HG02678 (cell line): ENCODE measurements around the gene MCM8.

ENCODE experiments used
- ATAC-seq: cut with Tn5 transposase; IDR thresholded peaks from one replicate; pipeline ENCODE4 v1.9.1; 2021; ENCODE audit warnings: mild to moderate bottlenecking, moderate library complexity; ENCODE audit not compliant: unreplicated experiment

The MCM8 gene

GRCh38 chr20:5950271-5951031, at the start of gene MCM8, which contains the start of gene TRMT6:
MCM8 (plus strand) TSS chr20:5950652; CDS start chr20:5952016, 1,364 bp downstream.
TRMT6 (minus strand) TSS chr20:5950533; CDS start chr20:5950405, 128 bp downstream.
- ATAC-seq = peak; percentile 99

DNA sequence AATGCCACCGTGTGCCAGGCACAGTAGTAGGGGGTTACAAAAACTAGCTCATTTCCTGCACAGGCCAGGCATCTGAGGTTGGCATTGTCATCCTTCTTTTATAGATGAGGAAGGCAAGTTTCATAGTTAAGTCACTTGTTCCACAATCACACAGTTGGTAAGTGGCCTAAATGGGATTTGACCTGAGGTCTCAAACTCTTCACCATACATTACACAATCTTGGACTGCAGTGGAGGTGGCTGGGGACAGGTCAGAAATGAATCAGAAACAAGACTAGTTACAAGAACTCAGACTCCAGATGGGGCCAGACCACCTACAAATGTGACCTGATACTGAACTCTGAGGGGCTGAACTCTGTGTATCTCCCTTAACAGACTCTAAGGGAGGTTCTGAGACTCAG, 49.5 kb upstream of the MCM8 start:
- ATAC-seq = no peak

DNA sequence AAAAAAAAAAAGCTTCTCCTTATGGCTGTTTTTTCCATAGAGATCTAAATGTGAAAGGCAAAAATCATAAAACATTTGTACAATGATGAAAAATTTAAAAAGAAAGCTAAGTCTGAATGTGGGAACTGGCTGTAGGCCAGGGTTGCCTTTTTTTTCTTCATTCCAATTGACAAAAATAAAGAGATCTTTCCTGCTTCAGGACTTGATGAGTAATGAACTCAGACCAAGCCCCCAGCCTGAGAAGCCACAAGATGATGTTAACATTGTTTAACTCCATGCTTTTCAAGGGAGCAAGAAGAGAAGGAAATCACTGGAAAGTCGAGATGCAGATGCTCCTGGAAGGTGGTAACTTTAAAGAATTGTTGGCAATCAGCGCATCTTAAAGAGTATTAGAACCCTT, 41.5 kb upstream of the MCM8 start:
- ATAC-seq = no peak

DNA sequence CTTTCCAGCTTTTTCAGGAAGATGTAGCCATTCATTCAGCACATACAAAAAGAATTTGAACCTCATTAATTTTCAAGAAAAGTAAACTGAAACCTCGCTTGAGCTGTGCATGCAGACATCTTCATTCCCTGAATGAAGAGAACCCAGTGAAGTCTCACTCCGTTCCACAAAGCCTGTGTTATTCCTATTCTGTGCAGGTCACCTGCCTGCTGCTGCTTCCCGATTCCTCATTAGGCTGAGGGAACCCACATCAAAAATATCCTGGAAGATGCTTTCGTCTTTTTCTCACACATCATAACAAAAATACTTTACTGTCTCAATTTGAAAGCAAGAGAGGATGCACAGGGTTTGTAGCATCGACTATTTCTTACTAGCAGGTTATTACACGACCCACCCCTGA, 40.3 kb upstream of the MCM8 start:
- no peak for ATAC-seq

DNA sequence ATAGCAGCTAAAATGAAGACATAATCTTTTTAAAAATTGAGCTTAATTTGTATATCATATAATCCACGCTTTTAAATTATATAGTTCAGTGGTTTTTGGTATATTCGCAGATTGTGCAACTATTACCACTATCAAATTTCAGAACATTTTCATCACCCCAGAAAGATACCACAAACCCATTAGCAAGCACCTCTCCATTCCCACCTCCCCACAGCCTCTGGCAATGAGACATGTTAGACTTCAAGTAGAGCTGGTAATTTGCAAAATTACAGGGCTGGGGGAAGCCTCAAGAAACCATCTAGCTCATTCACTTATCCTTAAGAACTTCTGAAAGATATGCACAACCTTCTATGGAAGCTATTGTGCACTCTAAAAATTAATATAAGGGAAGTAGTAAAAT, 37.3 kb upstream of the MCM8 start:
- no peak for ATAC-seq

DNA sequence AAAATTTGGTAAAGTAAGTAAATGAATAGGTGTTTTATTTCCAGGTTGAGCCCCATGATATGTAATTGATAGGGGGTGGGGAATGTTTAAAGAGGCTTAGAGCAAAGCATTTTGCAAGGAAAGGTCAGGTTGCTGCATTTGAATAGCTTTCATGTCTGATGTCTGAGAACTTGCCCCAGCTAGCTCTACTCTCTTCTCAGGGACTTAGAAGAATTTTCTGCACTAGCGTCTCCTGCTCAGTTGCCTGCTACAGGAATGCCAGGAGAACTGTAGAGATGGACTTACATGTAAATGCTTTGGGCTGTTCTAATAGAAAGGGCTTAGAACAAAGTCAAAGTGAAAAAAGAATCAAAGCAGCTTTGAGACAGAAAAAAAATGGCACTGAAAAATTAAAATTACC, 35.6 kb upstream of the MCM8 start:
- no peak for ATAC-seq

- no peak for ATAC-seq
These were observed 31.4 kb upstream of the MCM8 start for GRCh38 chr20:5918856-5919625.

DNA sequence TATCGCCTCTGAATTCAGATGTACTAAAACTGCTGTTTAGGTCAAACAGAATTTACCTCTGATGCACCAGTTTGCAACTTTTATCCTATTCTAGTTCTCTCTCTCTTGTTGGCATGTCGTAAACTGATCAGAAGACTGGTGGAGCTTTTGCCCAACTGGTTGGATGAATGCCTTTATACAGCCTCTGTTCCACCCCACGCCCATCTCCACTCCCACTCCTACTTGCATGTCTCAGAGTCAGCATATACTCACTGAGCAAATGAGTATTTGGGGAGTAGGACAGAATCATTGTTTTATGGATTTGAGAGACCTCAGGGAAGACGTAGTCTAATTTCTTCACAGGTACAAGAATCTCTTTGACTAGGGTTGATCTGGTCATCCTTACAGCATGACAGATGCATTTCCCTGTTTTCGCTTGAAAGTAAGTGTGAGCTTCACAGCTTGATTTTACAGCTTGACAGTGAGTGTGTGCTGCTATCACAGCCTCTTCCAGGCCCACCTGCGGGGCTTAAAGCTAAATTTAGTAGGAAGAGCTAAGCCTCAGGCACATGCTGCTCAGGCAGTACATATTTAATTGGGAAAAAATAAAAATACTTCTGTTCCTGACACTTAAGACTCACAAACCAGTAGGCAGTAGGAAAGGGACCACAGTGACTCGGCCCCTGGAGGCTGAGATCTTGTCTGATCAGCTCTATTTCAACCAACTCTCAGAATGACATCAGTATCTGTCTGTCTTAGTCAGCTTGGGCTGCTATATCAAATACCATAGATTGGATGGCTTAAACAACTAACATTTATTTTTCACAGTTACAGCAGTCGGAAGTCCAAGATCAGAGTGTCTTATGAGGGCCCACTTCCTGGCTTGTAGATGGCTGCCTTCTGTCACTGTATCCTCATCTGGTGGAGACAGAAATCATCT, 30.6 kb upstream of the MCM8 start:
- ATAC-seq = no peak

- no peak for ATAC-seq
These were observed 29.9 kb upstream of the MCM8 start for GRCh38 chr20:5920581-5920980.

DNA sequence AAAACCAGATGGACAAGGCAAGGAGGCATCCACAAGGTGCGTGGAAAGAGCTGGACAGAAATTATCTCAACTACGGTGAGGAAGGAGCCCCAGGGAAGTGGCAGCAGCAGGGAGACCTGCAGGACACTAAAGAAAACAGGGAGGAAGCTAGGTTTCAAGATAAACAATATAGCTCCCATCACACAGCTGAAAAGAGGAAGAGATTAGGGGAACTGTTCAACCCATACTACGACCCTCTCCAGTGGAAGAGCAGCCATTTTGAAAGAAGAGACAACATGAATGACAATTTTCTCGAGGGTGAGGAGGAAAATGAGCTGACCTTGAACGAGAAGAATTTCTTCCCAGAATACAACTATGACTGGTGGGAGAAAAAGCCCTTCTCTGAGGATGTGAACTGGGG, 27.0 kb upstream of the MCM8 start:
- ATAC-seq = no peak

DNA sequence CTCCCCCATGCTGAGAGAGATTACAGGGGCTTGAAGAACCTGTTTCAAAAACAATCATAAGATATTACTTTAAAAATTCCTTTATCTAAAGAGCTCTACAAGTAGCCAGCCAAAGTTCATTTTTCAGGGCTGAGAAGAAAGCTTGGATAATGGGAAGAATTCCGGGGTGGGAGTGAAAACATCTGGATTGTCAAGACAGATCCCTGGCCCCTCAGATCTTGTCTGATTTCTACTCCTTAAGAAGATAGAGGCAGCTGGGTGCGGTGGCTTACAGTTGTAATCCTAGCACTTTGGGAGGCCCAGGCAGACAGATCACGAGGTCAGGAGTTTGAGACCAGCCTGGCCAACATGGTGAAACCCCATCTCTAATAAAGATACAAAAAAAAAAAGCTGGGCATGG, 24.9 kb upstream of the MCM8 start:
- ATAC-seq = no peak

DNA sequence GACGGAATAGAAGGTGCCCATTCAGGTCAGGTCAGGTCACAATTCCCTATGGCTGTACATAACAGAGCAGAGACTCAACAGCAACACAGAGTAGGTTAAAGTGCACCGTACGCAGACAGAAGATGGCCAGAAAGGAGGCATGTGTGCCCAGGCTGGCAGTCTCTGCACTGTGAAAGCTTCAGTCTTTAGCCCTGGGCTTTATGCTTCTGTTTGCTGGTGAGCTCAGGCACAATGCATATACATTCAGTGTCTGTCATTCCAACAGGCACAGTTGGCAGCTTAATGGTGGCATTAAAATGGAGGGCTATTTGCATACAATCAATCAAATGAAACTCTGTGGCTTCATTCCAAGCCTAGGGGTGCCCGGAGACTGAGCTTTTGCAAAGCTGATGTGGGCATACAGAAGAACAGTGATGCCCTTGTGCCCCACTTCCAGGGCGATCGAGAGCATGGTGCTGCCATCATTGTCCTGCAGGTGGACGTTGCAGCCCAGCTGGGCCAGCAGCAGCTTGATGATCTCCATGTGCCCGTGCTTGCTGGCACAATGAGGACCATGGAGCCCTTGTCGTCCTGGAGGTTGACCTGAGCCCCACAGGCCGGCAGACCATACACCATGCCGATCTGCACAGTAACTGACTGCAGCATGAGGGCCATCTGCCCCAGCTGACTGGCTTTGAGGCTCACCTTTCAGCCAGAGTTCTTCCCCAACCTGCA, 22.5 kb upstream of the MCM8 start:
- ATAC-seq = no peak

DNA sequence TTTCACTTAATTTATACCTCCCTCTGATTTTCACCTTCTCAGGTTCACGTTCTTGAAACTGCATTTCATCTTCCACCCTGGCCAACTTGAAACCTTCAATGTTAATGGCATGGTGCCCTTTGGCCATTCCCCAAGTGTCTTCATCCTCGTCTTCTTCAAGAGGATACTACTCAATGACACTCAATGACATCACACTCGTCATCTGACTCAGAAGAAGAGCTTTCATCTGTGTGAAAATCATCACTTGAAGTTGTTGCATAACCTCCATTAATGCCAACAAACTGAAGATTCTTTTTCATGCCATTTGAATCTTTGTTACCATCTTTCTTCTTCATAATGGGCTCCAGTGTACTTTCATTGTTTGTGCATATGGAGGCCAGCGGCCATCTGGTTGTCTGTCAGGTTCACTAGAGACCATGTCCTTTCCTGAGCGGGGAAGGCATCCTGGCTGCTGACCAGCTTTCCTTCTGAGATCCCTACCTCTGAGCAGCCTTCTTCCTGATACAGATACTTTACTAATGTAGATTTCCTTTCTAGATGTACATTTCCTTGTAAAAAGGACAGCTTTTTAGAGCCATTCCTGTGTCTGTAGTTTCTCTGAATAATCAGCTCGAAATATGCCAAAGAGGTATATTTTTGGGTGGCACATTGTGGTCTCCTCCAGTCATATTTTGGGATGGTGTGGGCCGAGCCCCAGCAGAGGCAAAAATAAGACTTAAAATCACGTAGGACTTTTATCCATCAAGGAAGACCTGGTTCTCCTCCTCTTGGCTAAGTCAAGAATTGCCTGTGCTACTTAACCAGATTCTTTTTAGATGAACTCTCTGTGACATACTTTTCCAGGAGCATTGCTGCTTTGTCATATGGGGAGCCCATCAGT, 21.4 kb upstream of the MCM8 start:
- no peak for ATAC-seq

DNA sequence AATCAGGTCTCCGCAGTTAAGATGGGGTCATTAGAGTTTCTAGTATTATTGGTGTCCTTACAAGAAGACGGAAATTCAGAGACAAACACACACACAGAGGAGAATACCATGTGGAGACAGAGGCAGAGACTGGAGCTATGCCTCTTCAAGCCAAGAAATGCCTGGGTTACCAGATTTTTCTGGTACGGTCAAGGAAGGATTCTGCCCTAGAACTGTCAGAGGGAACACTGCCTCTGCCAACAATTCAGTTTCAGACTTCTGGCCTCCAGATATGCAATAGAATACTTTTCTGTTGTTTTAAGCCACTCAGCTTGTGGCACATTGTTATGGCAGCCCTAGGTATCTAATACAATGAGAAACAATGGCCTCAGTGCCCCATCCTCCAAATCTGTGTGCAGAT, 19.0 kb upstream of the MCM8 start:
- no peak for ATAC-seq

- ATAC-seq = no peak
These were observed 17.7 kb upstream of the MCM8 start for GRCh38 chr20:5932796-5933195.

GRCh38 chr20:5933802-5934436, 16.5 kb upstream of the MCM8 start:
- peak; percentile 62 for ATAC-seq

GRCh38 chr20:5935384-5935783, 15.1 kb upstream of the MCM8 start:
- ATAC-seq = no peak

- ATAC-seq = no peak
These were observed 14.2 kb upstream of the MCM8 start for GRCh38 chr20:5936238-5936637.

DNA sequence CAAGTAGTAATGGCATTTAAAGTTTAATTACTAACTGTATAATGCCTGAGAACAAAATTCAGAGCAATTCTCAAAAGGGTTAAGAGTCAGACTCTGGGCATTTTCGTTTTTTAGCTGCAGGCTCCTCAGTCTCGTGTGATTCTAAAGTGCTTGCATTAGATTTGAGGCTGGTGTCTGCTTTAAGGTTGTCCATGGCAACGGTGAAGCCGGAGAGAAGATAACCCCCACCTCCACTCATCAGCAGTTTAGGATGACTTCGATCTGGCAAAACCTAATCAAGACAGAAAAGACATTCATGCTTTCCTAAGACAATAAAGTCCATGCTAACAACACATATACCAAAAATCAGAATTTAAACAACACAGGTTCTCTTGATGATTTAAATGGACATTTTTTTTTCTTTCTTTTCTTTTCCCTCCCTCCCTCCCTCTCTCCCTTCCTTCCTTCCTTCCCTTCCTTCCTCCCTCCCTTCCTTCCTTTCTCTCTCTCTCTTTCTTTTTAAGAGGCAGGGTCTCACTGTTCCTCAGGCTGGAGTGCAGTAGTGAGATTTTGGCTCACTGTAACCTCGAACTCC, 11.9 kb upstream of the MCM8 start:
- no peak for ATAC-seq
